ENCODE results near the gene LBH. TPM values are rescaled to one million over a fixed set of nuclear protein-coding genes. Genes with fewer than 3 reads are reported as not detected.

Gene LBH
- total RNA-seq, 1 donor from 2014 or later: 137 TPM

GRCh38 chr2:30273574-30273929 is 42.2 kb downstream of the LBH start:
- Histone ChIP-seq H3K9me3 (no peaks in the 10 kb centered on the region), H3K4me1 (peaks cover 43% of the 10 kb centered on the region), H3K4me3 (no peak overlapping the region), H3K27ac (peak overlapping the region; percentile 18), H3K27me3 (ENCODE audit: low read depth) (no peaks in the 10 kb centered on the region), H3K36me3 (no peaks in the 10 kb centered on the region)
- no peak for ATAC-seq
- no peak for DNase-seq
- intact Hi-C loops (cut with DNase I): no loop called here
- no peak for TF ChIP-seq CTCF (IDR thresholded peaks at IDR 0.05)

GRCh38 chr2:30275256-30275655 is 43.9 kb downstream of the LBH start:
- no peaks in the 10 kb centered on the region for H3K9me3 ChIP-seq
- no peak for ATAC-seq
- no peak overlapping the region for H3K4me3 ChIP-seq
- H3K36me3 ChIP-seq: no peaks in the 10 kb centered on the region
- H3K27me3 ChIP-seq (ENCODE audit: low read depth): no peaks in the 10 kb centered on the region
- no peak for DNase-seq
- peaks cover 33% of the 10 kb centered on the region for H3K4me1 ChIP-seq
- H3K27ac ChIP-seq: no peak overlapping the region
- TF ChIP-seq CTCF (IDR thresholded peaks at IDR 0.05): no peak
- intact Hi-C loops (cut with DNase I): no loop called here

GRCh38 chr2:30276455-30276911 is 45.1 kb downstream of the LBH start:
- ATAC-seq (peak in 1 of 2 donors; percentile 52), DNase-seq (no peak)
- Histone ChIP-seq H3K36me3 (no peaks in the 10 kb centered on the region), H3K9me3 (no peaks in the 10 kb centered on the region), H3K27me3 (ENCODE audit: low read depth) (no peaks in the 10 kb centered on the region), H3K27ac (no peak overlapping the region), H3K4me1 (peaks cover 22% of the 10 kb centered on the region), H3K4me3 (no peak overlapping the region)
- TF ChIP-seq CTCF (IDR thresholded peaks at IDR 0.05): no peak
- intact Hi-C loops (cut with DNase I): no loop called here

GRCh38 chr2:30277582-30277981 is 46.2 kb downstream of the LBH start:
- no peak for ATAC-seq
- Histone ChIP-seq H3K4me1 (peaks cover 18% of the 10 kb centered on the region), H3K9me3 (no peaks in the 10 kb centered on the region), H3K27me3 (ENCODE audit: low read depth) (no peaks in the 10 kb centered on the region), H3K36me3 (no peaks in the 10 kb centered on the region), H3K27ac (no peak overlapping the region), H3K4me3 (no peak overlapping the region)
- no peak for DNase-seq
- TF ChIP-seq CTCF (IDR thresholded peaks at IDR 0.05): no peak
- intact Hi-C loops (cut with DNase I): no loop called here

GRCh38 chr2:30278419-30278818 is 47.1 kb downstream of the LBH start:
- no peak for TF ChIP-seq CTCF (IDR thresholded peaks at IDR 0.05)
- DNase-seq (no peak), ATAC-seq (no peak)
- H3K9me3 ChIP-seq: no peaks in the 10 kb centered on the region
- no peak overlapping the region for H3K27ac ChIP-seq
- H3K36me3 ChIP-seq: no peaks in the 10 kb centered on the region
- no peak overlapping the region for H3K4me3 ChIP-seq
- no peaks in the 10 kb centered on the region for H3K27me3 ChIP-seq (ENCODE audit: low read depth)
- intact Hi-C loops (cut with DNase I): no loop called here
- peaks cover 10% of the 10 kb centered on the region for H3K4me1 ChIP-seq
